T-helper 17 cell (primary cell): ENCODE data around the gene MED9. TPM values are rescaled to one million over a fixed set of nuclear protein-coding genes. Genes with fewer than 3 reads are reported as not detected.
A peak's percentile ranks its signal among the peaks of the same experiment; 100 is the strongest.
"Not testable (repeated sequence)": the region's sequence is repeated elsewhere in the genome, so short reads cannot be mapped to it uniquely, and the experiment has no call there.

Source experiments
- ATAC-seq: fragments of 150-1000 bp; cut with Tn5 transposase; 2 replicates; pipeline ENCODE4 v1.10.0; 2021; ENCODE audit warnings: mild to moderate bottlenecking, moderate library complexity
- DNase-seq, 3 donors: peaks; one replicate each; pipeline versions ENCODE4 v3.0.0 to v3.0.0-alpha.2; 2020 to 2021
- H3K9me3 ChIP-seq: one replicate; pipeline ENCODE4 v1.7.0; 2013; ENCODE audit warnings: low read length, mild to moderate bottlenecking; ENCODE audit not compliant: control insufficient read depth, poor library complexity, severe bottlenecking
- H3K27ac Mint-ChIP-seq: one replicate; pipeline ENCODE4 v1.8.0; 2022; ENCODE audit warnings: mild to moderate bottlenecking, moderate library complexity, mixed read lengths
- H3K27me3 Mint-ChIP-seq: one replicate; pipeline ENCODE4 v1.8.0; 2022; ENCODE audit warnings: mixed read lengths
- H3K36me3 Mint-ChIP-seq: one replicate; pipeline ENCODE4 v1.8.0; 2022; ENCODE audit warnings: low read depth, mixed read lengths
- H3K4me1 Mint-ChIP-seq: one replicate; pipeline ENCODE4 v1.8.0; 2022; ENCODE audit warnings: mild to moderate bottlenecking, mixed read lengths
- H3K4me3 Mint-ChIP-seq: one replicate; pipeline ENCODE4 v1.8.0; 2022; ENCODE audit warnings: mild to moderate bottlenecking, moderate library complexity, mixed read lengths
- total RNA-seq, 4 donors: library from RNA in 2 of 4; stranded (reverse) in 2 of 4; gene quantifications; one replicate each; pipeline ENCODE4 v1.2.3 and lab custom pipeline; 2022 to 2026

The MED9 gene, protein sequence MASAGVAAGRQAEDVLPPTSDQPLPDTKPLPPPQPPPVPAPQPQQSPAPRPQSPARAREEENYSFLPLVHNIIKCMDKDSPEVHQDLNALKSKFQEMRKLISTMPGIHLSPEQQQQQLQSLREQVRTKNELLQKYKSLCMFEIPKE
- 10 to 100 TPM; 16.5 to 24.7 TPM for total RNA-seq
- total RNA-seq (lab: John Stamatoyannopoulos, UW) = 12.8 to 21.2 reads per million in 2 donors

DNA sequence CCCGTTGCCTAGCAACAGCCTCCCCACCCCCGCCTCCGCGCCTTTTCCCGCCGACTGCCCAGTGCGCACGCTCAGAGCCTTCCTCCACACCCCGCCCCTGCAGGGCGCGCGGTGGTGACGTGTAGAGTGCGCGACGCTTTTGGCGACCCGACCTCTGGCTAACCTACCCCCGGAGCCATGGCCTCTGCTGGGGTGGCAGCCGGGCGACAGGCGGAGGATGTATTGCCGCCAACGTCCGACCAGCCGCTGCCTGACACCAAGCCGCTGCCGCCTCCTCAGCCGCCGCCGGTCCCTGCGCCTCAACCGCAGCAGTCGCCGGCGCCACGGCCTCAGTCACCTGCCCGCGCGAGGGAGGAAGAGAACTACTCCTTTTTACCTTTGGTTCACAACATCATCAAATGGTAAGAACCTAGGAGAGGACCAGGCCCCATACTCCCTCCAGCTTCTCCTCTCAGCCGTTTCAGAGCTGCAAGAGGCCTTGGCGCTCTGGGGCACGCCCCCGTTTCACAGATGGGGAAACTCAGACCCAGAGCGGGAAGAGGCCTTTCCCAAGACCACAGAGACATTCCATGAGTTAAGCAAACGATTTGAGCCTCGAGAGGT, at the start of gene MED9:
Gene MED9, plus strand, starts transcription at position 136 of the 603 bp plus-strand sequence. Its CDS starts 42 bp downstream, at position 178.
- Mint-ChIP-seq H3K4me3 (peak within 1 kb of the TSS; percentile 90), H3K4me1 (peaks cover 21% of the 10 kb centered on the region), H3K36me3 (no peaks in the 10 kb centered on the region), H3K27ac (peak within 1 kb of the TSS; percentile 95), H3K27me3 (peaks cover 21% of the 10 kb centered on the region)
- peak; percentile 88 to 94 (median 90) for DNase-seq
- H3K9me3 ChIP-seq = no peaks in the 10 kb centered on the region
- ATAC-seq = peak; percentile 99

DNA sequence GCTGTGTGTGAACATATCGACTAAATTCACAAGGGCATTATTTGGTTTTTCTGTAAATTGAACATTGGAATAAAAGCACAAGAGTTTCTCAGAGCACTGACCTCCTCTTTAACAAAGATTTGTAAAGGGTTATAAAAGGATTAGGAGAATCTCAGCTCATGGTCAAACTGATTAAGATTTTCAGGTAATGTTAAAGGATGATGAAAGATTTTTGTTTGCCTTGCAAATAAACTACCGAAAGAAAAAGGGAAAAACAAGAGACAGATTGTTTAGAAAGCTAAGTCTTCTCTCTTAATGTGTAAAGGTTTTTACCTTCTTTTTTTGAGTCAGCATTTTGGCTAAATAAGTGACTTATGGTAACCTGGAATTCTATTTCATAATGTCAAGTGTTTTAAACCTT, 47.6 kb upstream of the MED9 start:
- DNase-seq = no peak
- Mint-ChIP-seq H3K27ac (no peak overlapping the region), H3K36me3 (no peaks in the 10 kb centered on the region), H3K4me3 (no peak overlapping the region), H3K4me1 (peaks cover 4% of the 10 kb centered on the region), H3K27me3 (peaks cover 6% of the 10 kb centered on the region)
- H3K9me3 ChIP-seq = no peaks in the 10 kb centered on the region
- no peak for ATAC-seq

DNA sequence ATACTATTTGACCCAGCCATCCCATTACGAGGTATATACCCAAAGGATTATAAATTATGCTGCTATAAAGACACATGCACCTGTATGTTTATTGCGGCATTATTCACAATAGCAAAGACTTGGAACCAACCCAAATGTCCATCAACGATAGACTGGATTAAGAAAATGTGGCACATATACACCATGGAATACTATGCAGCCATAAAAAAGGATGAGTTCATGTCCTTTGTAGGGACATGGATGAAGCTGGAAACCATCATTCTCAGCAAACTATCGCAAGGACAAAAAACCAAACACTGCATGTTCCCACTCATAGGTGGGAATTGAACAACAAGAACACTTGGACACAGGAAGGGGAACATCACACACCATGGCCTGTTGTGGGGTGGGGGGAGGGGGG, 45.9 kb upstream of the MED9 start:
- ATAC-seq, H3K36me3 Mint-ChIP-seq: not testable (repeated sequence)

DNA sequence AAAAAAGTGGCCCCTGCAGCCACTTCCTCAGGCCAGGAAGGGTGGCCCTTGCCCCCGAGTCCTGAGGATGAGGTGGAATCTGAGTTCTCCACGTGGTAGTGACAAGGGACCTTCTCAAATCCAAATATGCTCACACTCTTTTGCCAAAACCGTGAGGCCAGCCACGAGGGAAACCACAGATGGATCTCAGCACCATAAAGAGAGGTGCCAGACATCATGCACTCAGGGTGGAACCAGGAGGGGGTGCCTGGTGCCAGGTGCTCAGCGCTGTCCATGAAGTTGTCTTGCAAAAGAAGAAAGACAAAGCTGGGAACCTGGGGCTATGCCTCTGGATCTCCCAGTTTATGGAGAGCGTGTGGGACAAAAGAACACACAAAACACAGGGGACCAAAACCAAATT, 45.2 kb upstream of the MED9 start:
- Mint-ChIP-seq H3K4me1 (peaks cover 4% of the 10 kb centered on the region), H3K4me3 (no peak overlapping the region), H3K27me3 (peaks cover 6% of the 10 kb centered on the region), H3K27ac (no peak overlapping the region), H3K36me3 (no peaks in the 10 kb centered on the region)
- ATAC-seq (no peak), DNase-seq (no peak)
- H3K9me3 ChIP-seq = no peaks in the 10 kb centered on the region

More for the DNA sequence above, 45.9 kb upstream of the MED9 start:
- H3K4me3 Mint-ChIP-seq, DNase-seq, H3K27ac Mint-ChIP-seq, H3K9me3 ChIP-seq, H3K27me3 Mint-ChIP-seq, H3K4me1 Mint-ChIP-seq: not testable (repeated sequence)

DNA sequence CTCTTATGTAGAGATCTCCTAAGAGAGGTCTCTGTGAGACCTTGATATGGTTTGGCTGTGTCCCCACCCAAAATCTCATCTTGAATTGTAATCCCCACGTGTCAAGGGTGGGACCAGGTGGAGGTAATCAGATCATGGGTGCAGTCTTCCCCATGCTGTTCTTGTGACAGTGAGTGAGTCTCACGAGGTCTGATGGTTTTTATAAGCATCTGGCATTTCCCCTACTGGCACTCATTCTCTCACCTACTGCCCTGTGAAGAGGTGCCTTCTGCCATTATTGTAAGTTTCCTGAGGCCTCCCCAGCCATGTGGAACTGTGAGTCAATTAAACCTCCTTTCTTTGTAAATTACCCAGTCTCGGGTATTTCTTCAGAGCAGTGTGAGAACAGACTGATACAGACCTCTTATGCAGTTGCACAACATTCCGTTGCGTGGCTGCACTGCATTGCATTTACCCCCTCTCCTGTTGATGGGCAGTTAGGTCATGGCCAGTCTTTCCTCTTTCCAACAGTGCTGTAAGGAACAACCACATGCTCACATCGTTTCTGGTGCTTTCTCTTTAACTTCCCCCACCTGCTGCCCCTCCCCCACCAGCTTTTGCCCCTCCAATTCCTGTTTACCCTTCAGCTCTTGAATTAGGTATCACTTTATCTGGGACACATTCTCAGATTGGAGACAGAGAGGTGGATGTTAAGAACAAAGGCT, 43.6 kb upstream of the MED9 start:
- no peak for ATAC-seq
- H3K9me3 ChIP-seq = no peaks in the 10 kb centered on the region
- Mint-ChIP-seq H3K27me3 (peaks cover 6% of the 10 kb centered on the region), H3K4me3 (no peak overlapping the region), H3K4me1 (peaks cover 4% of the 10 kb centered on the region), H3K36me3 (no peaks in the 10 kb centered on the region), H3K27ac (no peak overlapping the region)
- DNase-seq = no peak

DNA sequence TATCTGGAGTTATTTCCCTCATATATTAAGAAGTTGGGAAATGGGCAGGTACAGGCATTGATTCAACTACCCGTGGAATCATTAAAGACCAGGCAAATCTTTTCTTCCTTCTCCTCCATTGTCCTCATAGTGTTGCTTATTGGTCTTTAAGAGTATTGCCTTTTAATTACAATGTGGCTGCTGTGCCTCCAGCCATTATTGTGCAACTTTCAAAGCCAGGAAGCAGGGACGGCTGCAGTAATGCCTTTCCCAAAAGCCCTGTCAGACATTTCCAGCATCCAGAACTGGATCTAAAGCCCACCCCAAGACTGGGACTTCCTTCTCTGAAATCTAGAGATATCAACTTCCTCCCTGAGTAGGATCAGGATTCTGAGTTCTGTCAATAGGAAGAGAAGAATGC, 42.3 kb upstream of the MED9 start:
- ATAC-seq (no peak), DNase-seq (no peak)
- H3K9me3 ChIP-seq = no peaks in the 10 kb centered on the region
- Mint-ChIP-seq H3K4me1 (peaks cover 4% of the 10 kb centered on the region), H3K4me3 (no peak overlapping the region), H3K27me3 (peaks cover 6% of the 10 kb centered on the region), H3K36me3 (no peaks in the 10 kb centered on the region), H3K27ac (no peak overlapping the region)

DNA sequence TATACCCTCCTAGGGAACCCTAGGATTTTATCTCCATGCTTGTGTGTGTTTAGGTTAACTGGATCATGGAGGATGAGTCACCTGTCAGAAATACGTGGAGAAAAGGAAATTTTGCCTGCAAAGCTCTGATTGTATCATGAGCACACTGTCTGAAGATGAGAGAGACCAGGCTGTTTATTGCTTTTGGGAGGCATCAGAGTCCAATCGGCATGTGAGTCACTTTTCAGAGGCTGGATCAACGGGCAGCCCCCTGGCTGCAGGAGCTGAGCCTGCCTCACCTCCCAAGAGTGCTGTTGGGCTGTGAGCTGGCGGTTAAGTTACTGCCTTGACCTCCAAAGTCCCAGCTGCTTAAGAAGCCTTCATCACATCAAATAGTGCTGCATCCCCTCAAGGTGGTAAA, 41.5 kb upstream of the MED9 start:
- peaks cover 6% of the 10 kb centered on the region for H3K4me1 Mint-ChIP-seq
- no peak overlapping the region for H3K4me3 Mint-ChIP-seq
- DNase-seq (no peak), ATAC-seq (no peak)
- H3K27me3 Mint-ChIP-seq = peaks cover 6% of the 10 kb centered on the region
- H3K27ac Mint-ChIP-seq = no peak overlapping the region
- no peaks in the 10 kb centered on the region for H3K9me3 ChIP-seq
- H3K36me3 Mint-ChIP-seq = no peaks in the 10 kb centered on the region

DNA sequence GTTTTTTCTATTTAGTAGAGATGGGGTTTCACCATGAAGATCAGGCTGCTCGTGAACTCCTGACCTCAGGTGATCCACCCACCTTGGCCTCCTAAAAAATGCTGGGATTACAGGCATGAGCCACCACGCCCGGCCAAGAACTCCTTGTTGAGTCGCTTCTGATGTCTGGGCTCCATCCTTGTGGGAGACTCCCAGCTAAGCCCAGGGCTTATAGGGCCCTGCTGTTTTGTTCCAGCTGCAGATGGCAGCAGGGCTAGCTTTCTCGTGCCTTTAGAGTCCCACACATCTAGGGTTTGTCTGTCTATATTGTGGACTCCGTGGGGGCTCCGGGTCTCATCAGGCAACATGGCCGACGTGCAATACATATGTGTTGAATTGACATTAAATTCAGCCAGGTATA, 39.3 kb upstream of the MED9 start:
- Mint-ChIP-seq H3K4me3 (no peak overlapping the region), H3K27me3 (peaks cover 5% of the 10 kb centered on the region), H3K27ac (no peak overlapping the region), H3K4me1 (peaks cover 5% of the 10 kb centered on the region), H3K36me3 (no peaks in the 10 kb centered on the region)
- ATAC-seq (no peak), DNase-seq (no peak)
- no peaks in the 10 kb centered on the region for H3K9me3 ChIP-seq

DNA sequence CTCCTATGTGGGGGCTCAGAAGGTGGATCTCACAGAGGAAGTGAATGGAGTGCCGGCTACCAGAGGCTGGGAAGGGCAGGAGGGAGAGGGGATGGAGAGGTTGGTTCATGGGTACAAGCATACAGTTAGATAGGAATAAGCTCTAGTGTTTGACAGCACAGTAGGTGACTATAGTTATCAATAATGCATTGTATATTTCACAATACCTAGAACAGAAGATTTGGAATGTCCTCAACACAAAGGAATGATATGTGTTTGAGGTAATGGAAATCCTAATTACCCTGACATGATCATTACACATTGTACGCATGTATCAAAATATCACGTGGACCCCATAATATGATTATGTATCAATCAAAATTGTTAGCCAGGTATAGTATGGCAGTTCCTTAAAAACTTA, 38.9 kb upstream of the MED9 start:
- Mint-ChIP-seq H3K4me3 (no peak overlapping the region), H3K27me3 (peaks cover under 1% of the 10 kb centered on the region), H3K36me3 (no peaks in the 10 kb centered on the region), H3K27ac (no peak overlapping the region), H3K4me1 (peaks cover 2% of the 10 kb centered on the region)
- DNase-seq (no peak), ATAC-seq (no peak)
- H3K9me3 ChIP-seq = no peaks in the 10 kb centered on the region

DNA sequence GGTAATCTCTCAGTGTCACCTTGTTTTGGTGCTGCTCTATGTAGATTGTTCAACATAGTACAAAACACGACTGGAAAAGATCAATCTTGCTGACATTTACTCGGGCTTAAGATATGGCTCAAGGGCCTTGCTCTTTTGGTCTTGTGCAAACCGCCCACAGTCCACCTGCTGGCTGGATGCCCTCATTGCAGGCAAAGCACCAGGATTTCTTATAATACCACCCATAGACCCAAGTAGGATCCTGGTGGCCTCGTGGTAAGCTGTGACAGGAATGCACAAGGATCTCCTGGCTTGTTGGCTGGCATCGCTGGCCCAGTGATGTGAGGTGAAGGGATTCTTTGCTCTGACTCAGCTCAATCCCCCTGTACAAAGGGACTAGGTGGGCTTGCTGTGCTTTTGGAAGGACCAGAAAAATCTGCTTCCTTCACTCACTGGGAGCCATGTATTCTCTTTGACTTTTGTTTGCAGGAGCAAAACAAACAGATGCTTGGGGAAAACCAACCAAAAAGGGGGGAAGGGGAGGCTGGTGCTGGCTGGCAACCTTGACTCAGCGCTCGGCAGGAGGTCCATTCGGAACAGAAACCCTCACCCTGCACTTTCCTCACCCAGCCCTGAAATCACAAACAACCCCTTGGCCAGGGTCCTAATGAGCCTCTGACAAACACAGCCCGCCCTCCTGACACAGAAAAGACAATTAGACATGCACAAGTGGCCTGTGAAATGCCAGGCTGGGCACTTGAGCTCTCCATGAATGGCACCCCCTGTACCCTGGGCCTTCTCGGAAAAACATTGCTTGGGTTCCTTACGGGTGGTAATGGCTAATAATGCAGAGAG, 36.6 kb upstream of the MED9 start:
- no peaks in the 10 kb centered on the region for H3K36me3 Mint-ChIP-seq
- no peak overlapping the region for H3K27ac Mint-ChIP-seq
- no peaks in the 10 kb centered on the region for H3K27me3 Mint-ChIP-seq
- peaks cover 2% of the 10 kb centered on the region for H3K4me1 Mint-ChIP-seq
- ATAC-seq (peak; percentile 78), DNase-seq (peak; percentile 53 to 68 (median 56))
- no peak overlapping the region for H3K4me3 Mint-ChIP-seq
- H3K9me3 ChIP-seq = no peaks in the 10 kb centered on the region

DNA sequence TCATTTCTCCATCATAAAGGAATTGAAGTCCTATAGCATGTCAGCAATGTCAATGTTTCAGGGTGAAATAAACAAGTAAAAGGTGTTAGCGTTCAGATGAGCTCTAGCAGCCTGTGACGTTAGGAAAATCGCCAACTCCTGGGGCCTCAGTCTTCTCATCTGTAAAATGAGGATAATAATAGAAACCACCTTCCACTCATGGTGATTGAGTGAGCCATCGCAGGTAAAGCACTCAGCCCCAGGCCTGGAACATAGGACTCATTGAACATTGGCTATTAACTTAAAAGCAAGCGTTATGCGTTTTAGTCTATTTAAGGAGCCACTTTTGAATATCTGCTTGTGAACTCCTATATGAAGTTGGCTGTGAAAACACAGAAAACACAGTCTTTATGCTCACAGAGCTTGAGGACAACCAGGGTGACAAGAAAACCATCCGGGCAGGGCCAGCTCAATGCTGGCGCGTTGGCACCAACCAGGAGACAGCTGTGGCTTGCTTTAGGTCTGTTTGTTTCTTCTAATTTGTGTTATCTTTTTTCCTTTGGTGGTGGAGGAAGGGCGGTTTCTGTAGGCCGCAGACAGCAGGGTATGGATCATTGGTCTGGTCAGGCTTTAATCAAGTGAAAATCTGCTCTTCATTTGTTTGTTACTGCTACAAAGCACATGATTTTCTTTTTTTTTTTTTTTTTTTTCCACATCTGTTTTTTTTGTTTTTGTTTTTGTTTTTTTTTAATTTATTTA, 35.7 kb upstream of the MED9 start:
- ATAC-seq (no peak), DNase-seq (no peak)
- H3K4me3 Mint-ChIP-seq = no peak overlapping the region
- no peak overlapping the region for H3K27ac Mint-ChIP-seq
- H3K27me3 Mint-ChIP-seq = peaks cover 8% of the 10 kb centered on the region
- H3K4me1 Mint-ChIP-seq = peaks cover 2% of the 10 kb centered on the region
- H3K9me3 ChIP-seq = no peaks in the 10 kb centered on the region
- no peaks in the 10 kb centered on the region for H3K36me3 Mint-ChIP-seq

DNA sequence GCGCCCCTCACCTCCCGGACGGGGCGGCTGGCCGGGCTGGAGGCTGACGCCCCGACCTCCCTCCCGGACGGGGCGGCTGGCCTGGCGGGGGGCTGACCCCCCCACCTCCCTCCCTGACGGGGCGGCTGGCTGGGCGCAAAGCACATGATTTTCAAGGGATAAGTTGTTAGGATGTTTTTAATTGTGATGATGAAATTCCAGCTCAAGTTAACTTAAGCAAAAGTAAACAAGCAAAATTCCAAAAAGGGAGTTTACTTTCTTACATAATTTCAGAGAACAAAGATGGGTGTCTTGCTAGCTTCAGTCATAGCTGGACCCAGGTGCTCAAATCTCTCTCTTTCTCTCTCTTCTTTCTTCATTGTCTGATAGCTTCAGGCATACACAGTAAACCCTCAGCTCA, 33.6 kb upstream of the MED9 start:
- H3K9me3 ChIP-seq = no peaks in the 10 kb centered on the region
- DNase-seq (no peak), ATAC-seq (no peak)
- Mint-ChIP-seq H3K4me3 (no peak overlapping the region), H3K4me1 (peaks cover 2% of the 10 kb centered on the region), H3K27me3 (peaks cover 13% of the 10 kb centered on the region), H3K36me3 (peaks cover 2% of the 10 kb centered on the region), H3K27ac (no peak overlapping the region)
